SJCRH30 (cell line): ENCODE results near the gene CADM1. TPM values are rescaled to one million over a fixed set of nuclear protein-coding genes. Genes with fewer than 3 reads are reported as not detected.

Source experiments
- DNase-seq, 2 experiments: peaks; one replicate each; pipeline ENCODE4 v3.0.0-alpha.2; 2015 to 2020
- H3K27ac ChIP-seq: fragments of 250-450 bp; sonication (Bioruptor Pico); 2 replicates; pipeline ENCODE4 v1.5.1; 2020; ENCODE audit warnings: mild to moderate bottlenecking, moderate library complexity
- H3K27me3 ChIP-seq: fragments of 250-450 bp; sonication (Bioruptor Pico); 2 replicates; pipeline ENCODE4 v1.5.1; 2020; ENCODE audit warnings: mild to moderate bottlenecking, moderate library complexity
- H3K36me3 ChIP-seq: fragments of 250-450 bp; sonication (Bioruptor Pico); 2 replicates; pipeline ENCODE4 v1.5.1; 2020; ENCODE audit warnings: mild to moderate bottlenecking, moderate library complexity
- H3K4me1 ChIP-seq: fragments of 250-450 bp; sonication (Bioruptor Pico); 2 replicates; pipeline ENCODE4 v1.5.1; 2020; ENCODE audit warnings: mild to moderate bottlenecking, moderate library complexity
- H3K4me3 ChIP-seq: fragments of 250-450 bp; sonication (Bioruptor Pico); 2 replicates; pipeline ENCODE4 v1.5.1; 2020; ENCODE audit warnings: mild to moderate bottlenecking, moderate library complexity
- H3K9me3 ChIP-seq: fragments of 250-450 bp; sonication (Bioruptor Pico); replicated peaks from 2 replicates; pipeline ENCODE4 v1.5.1; 2020; ENCODE audit warnings: mild to moderate bottlenecking, moderate library complexity
- total RNA-seq: library from RNA; depleted of rRNA; stranded (reverse); fragments of >200 nt; shearing (Covaris generic); gene quantifications from 2 replicates; pipeline ENCODE4 v1.2.3, GENCODE V29; 2014

CADM1 gene
- total RNA-seq, 1 experiment from 2014 or later = 6.0 TPM

- H3K9me3 ChIP-seq = no peaks in the 10 kb centered on the region
- no peak overlapping the region for H3K4me3 ChIP-seq
- H3K36me3 ChIP-seq = no peaks in the 10 kb centered on the region
- no peaks in the 10 kb centered on the region for H3K27me3 ChIP-seq
- DNase-seq = no peak
- H3K4me1 ChIP-seq = no peaks in the 10 kb centered on the region
- no peak overlapping the region for H3K27ac ChIP-seq
Observed at GRCh38 chr11:115525531-115526006, 21.4 kb upstream of the CADM1 start.

DNA sequence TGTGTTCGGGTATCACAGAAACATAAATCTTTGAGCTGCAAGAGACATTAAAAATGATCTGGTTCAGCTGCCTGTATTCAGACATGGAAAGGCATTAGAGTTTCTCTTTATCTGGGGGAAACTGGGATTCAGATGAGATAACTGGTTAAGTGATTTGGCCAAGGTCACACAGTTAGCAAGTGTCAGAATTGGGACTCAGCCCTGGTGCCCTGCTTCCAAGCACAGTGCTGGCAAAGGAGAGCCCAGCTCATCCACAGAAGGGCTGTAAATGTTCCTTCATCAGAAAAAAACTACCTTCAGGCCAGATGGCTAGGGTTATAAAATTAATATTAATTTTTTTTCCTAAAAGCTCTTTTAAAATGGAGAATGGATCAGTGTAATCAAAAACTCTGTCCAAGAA, 20.4 kb upstream of the CADM1 start:
- no peak overlapping the region for H3K4me3 ChIP-seq
- H3K36me3 ChIP-seq = no peaks in the 10 kb centered on the region
- H3K27me3 ChIP-seq = no peaks in the 10 kb centered on the region
- no peak for DNase-seq
- no peak overlapping the region for H3K27ac ChIP-seq
- H3K9me3 ChIP-seq = no peaks in the 10 kb centered on the region
- no peaks in the 10 kb centered on the region for H3K4me1 ChIP-seq

GRCh38 chr11:115523727-115524399, 19.6 kb upstream of the CADM1 start:
- no peak overlapping the region for H3K27ac ChIP-seq
- DNase-seq = no peak
- no peaks in the 10 kb centered on the region for H3K4me1 ChIP-seq

DNA sequence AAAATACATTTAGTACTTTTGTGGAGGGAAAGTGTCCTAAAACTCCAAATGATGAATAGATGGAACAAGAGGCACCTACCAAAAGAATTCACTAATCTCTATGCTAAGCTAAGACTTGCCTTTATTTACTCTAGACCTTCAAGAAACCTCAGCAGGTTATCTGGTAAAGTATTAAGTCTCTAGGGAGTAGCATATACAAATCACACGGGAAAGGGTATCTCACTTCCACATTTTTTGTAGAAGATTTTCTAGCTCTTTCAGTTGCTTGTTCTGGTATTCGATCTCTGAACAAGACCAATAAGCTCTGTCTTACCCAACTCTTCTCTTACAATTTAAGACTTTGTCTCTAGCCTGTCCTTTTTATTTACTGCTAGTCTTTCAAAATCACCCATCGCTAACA, 18.1 kb upstream of the CADM1 start:
- Histone ChIP-seq H3K4me3 (no peak overlapping the region), H3K9me3 (no peaks in the 10 kb centered on the region), H3K4me1 (no peaks in the 10 kb centered on the region), H3K27ac (no peak overlapping the region), H3K27me3 (no peaks in the 10 kb centered on the region), H3K36me3 (no peaks in the 10 kb centered on the region)
- DNase-seq = no peak

More at GRCh38 chr11:115523727-115524399, 19.6 kb upstream of the CADM1 start:
- Histone ChIP-seq H3K27me3 (no peaks in the 10 kb centered on the region), H3K9me3 (no peaks in the 10 kb centered on the region), H3K36me3 (no peaks in the 10 kb centered on the region), H3K4me3 (no peak overlapping the region)

GRCh38 chr11:115521825-115522224, 17.6 kb upstream of the CADM1 start:
- no peaks in the 10 kb centered on the region for H3K36me3 ChIP-seq
- no peak overlapping the region for H3K27ac ChIP-seq
- H3K9me3 ChIP-seq = no peaks in the 10 kb centered on the region
- no peak for DNase-seq
- H3K27me3 ChIP-seq = no peaks in the 10 kb centered on the region
- no peak overlapping the region for H3K4me3 ChIP-seq
- no peaks in the 10 kb centered on the region for H3K4me1 ChIP-seq

DNA sequence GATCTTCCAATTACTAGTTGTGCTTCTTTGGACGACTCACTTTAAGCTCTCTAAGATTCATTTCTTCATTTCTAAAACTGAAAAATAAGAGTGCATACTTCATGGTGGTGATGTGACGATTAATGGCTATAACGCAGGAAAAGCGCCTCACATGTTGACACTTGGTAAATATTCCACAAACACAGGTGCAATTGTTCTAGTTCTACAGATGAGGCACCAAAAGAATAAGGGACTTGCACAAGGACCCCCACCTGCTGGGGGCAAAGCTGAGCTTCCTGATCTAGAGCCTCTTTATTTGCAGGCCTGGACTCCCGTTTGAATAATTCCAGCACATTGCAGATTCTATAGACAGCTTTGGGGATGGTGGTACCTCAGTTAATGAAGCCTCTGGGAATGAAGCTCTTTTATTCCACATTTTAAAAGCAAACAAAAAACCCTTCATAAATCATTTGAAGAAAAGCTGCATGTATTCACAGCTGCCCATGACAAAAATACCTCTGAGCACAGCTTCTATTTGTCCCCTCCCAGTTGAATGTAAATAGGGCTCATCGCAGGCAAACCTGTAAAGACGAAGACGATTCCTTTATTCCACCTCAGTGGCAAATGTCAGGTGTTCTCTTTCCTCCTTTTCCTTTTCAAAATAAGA, 14.9 kb upstream of the CADM1 start:
- Histone ChIP-seq H3K27ac (no peak overlapping the region), H3K4me1 (no peaks in the 10 kb centered on the region), H3K4me3 (no peak overlapping the region), H3K27me3 (no peaks in the 10 kb centered on the region), H3K36me3 (no peaks in the 10 kb centered on the region), H3K9me3 (no peaks in the 10 kb centered on the region)
- no peak for DNase-seq

- Histone ChIP-seq H3K4me3 (no peak overlapping the region), H3K9me3 (no peaks in the 10 kb centered on the region), H3K36me3 (no peaks in the 10 kb centered on the region), H3K27me3 (no peaks in the 10 kb centered on the region), H3K27ac (no peak overlapping the region), H3K4me1 (no peaks in the 10 kb centered on the region)
- DNase-seq = no peak
Observed at GRCh38 chr11:115515647-115516395, 11.6 kb upstream of the CADM1 start.

DNA sequence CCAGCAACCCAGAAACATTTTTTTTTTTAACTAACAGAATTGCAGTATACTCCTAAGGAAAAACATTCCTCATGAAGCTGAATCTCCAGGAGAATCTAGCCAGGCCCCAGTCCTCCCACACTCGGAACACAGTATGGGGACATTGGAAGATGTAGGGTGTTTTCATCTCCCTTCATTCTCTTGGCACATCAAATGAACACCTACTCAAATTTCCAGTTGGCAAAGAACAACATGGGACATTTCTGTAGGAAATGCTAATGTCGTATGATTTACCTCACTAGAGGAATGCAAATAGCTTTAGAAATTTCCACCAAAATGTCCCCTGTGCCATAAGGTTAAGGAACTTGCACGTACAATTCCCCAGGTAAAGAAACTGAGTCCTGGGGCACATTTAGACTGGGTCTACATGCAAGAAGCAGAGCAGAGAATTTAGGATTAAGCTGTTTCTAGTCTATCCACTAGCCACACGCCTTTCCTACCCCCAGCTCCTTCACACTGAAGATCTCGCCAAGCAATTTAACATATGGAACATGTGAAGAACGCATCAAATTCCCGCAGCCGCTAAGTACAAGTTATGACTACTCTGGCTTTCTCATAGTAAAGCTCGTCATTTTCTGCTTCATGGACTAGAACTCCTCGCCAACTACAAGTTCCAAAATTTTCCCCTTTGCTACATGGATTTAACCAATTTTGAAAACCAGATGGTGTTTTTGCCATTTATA, 2.9 kb upstream of the CADM1 start:
- H3K36me3 ChIP-seq = no peaks in the 10 kb centered on the region
- H3K9me3 ChIP-seq = no peaks in the 10 kb centered on the region
- DNase-seq = no peak
- H3K4me3 ChIP-seq = no peak overlapping the region
- no peaks in the 10 kb centered on the region; the same call in 1 of the 2 replicates for H3K27me3 ChIP-seq
- no peaks in the 10 kb centered on the region for H3K4me1 ChIP-seq
- no peak overlapping the region for H3K27ac ChIP-seq

- Histone ChIP-seq H3K4me3 (no peak overlapping the region), H3K27ac (no peak overlapping the region), H3K36me3 (no peaks in the 10 kb centered on the region), H3K9me3 (no peaks in the 10 kb centered on the region), H3K27me3 (peaks cover 3% of the 10 kb centered on the region; the same call in 1 of the 2 replicates), H3K4me1 (no peaks in the 10 kb centered on the region)
- peak in 1 of 2 experiments; percentile 0 for DNase-seq
Observed at GRCh38 chr11:115505175-115505574, 960 bp upstream of the CADM1 start.

- no peaks in the 10 kb centered on the region for H3K4me1 ChIP-seq
- H3K27me3 ChIP-seq = peaks cover 3% of the 10 kb centered on the region; the same call in 1 of the 2 replicates
- no peak for DNase-seq
- H3K36me3 ChIP-seq = no peaks in the 10 kb centered on the region
- H3K4me3 ChIP-seq = peak overlapping the region; percentile 54
- no peak overlapping the region for H3K27ac ChIP-seq
- no peaks in the 10 kb centered on the region for H3K9me3 ChIP-seq
Observed at GRCh38 chr11:115503886-115504275, 334 bp downstream of the CADM1 start.

- H3K27ac ChIP-seq = no peak overlapping the region
- peak overlapping the region; percentile 54 for H3K4me3 ChIP-seq
- H3K27me3 ChIP-seq = peaks cover 3% of the 10 kb centered on the region; the same call in 1 of the 2 replicates
- H3K4me1 ChIP-seq = no peaks in the 10 kb centered on the region
- H3K36me3 ChIP-seq = no peaks in the 10 kb centered on the region
- H3K9me3 ChIP-seq = no peaks in the 10 kb centered on the region
- DNase-seq = peak; percentile 27 to 40
Observed at GRCh38 chr11:115503083-115503885, 931 bp downstream of the CADM1 start.

DNA sequence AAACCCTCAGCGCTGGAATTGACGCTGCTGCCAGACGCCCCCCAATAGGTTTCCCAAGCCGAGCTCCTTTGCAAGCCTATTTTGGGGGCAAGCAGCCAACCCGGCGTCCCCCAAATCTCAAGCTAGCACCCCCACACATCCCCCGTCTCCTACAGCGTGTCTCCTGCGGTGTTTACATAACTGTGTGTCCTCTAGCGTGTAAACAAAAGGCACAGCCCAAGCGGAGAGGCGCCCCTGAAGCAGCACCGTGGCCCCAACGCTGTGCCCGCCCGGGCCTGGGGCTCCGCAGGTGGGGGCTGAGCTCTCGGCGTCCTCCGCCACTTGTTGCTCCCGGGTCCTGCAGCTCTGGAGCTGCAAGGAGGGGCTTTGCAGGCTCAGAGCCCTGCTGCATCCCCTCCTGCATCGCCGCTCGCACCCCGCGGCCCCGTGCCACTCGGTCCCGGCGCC, 1.6 kb downstream of the CADM1 start:
- no peaks in the 10 kb centered on the region for H3K4me1 ChIP-seq
- H3K36me3 ChIP-seq = no peaks in the 10 kb centered on the region
- H3K27me3 ChIP-seq = peaks cover 3% of the 10 kb centered on the region; the same call in 1 of the 2 replicates
- H3K4me3 ChIP-seq = peak overlapping the region; percentile 54
- no peak for DNase-seq
- no peak overlapping the region for H3K27ac ChIP-seq
- no peaks in the 10 kb centered on the region for H3K9me3 ChIP-seq

- DNase-seq = no peak
- H3K27ac ChIP-seq = no peak overlapping the region
- no peak overlapping the region for H3K4me3 ChIP-seq
- H3K4me1 ChIP-seq = 0 out of 2 replicates have a peak, but pooled peaks cover 2% of the 10 kb centered on the region
- no peaks in the 10 kb centered on the region for H3K36me3 ChIP-seq
- peaks cover 3% of the 10 kb centered on the region; the same call in 1 of the 2 replicates for H3K27me3 ChIP-seq
- no peaks in the 10 kb centered on the region for H3K9me3 ChIP-seq
Observed at GRCh38 chr11:115501893-115502589, 2.2 kb downstream of the CADM1 start.
